ENCODE results near the gene C2CD3. TPM values are rescaled to one million over a fixed set of nuclear protein-coding genes. Genes with fewer than 3 reads are reported as not detected.

Gene C2CD3
- total and polyA plus RNA-seq, 9 of the 15 experiments (the other 6 are each of a cell fraction or from before 2014, with no cell fraction given), result 4.4 to 20.2 (median 15.4) TPM

DNA sequence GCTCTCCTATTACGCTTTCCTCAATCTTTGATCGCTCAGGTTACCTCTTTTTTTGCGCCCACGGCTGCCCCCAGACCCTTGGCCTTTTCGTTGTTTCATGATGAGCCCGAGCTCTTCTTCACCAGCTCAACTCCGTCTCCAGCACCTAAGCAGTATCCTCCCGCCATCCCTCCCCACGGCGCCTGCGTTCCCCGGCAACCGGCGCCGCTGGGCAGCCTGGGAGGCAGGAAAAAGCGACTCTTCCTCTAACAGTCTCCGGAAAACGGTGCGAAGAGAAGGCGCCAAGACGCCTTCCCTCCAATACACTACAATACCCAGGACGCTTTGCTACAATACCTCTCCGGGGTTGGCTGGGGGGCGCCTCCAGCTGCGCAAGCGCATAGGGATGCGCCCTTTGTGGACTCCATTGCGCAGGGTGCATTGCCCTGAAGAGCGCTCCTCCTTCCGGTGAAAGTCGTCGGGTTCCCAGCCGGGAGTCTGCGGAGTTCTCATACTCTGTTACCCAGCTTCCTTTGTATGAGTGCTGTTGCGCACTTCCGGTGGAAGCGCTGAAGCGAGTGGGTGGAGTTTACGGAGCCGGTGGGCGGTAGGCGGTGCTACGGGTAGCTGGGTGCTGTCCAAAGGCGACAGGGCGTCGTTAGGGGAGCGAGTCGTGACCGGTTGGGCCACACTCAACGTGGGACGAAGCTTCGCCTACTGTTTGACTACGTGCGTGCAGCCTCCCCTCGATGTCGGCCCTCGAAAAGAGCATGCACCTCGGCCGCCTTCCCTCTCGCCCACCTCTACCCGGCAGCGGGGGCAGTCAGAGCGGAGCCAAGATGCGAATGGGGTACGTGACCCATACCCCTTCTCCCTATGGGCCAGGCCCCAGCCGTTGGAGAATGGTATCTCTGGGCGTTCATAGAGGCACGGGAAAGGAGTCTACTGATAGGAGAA, at the start of gene C2CD3, which contains the start of gene PPME1 (continued):
- TF ChIP-seq, protein P1, sequence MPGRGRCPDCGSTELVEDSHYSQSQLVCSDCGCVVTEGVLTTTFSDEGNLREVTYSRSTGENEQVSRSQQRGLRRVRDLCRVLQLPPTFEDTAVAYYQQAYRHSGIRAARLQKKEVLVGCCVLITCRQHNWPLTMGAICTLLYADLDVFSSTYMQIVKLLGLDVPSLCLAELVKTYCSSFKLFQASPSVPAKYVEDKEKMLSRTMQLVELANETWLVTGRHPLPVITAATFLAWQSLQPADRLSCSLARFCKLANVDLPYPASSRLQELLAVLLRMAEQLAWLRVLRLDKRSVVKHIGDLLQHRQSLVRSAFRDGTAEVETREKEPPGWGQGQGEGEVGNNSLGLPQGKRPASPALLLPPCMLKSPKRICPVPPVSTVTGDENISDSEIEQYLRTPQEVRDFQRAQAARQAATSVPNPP (IDR thresholded peaks at IDR 0.05; ENCODE audit: borderline replicate concordance, insufficient read depth, insufficient read length), result no peak
- TF ChIP-seq, protein P2, sequence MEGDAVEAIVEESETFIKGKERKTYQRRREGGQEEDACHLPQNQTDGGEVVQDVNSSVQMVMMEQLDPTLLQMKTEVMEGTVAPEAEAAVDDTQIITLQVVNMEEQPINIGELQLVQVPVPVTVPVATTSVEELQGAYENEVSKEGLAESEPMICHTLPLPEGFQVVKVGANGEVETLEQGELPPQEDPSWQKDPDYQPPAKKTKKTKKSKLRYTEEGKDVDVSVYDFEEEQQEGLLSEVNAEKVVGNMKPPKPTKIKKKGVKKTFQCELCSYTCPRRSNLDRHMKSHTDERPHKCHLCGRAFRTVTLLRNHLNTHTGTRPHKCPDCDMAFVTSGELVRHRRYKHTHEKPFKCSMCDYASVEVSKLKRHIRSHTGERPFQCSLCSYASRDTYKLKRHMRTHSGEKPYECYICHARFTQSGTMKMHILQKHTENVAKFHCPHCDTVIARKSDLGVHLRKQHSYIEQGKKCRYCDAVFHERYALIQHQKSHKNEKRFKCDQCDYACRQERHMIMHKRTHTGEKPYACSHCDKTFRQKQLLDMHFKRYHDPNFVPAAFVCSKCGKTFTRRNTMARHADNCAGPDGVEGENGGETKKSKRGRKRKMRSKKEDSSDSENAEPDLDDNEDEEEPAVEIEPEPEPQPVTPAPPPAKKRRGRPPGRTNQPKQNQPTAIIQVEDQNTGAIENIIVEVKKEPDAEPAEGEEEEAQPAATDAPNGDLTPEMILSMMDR (IDR thresholded peaks at IDR 0.05 in 2 of 3, conservative IDR thresholded peaks at IDR 0.05 in 1 of 3; ENCODE audit: insufficient read depth in 2 of 3, low read depth in 1 of 3, low read length in 3 of 3), result peak; percentile 44 to 55 (median 53); a peak in 5 of 6 replicates
- TF ChIP-seq CHCHD3 (CRISPR knock-in tag; IDR thresholded peaks at IDR 0.05) (no peak), CBFA2T2 (conservative IDR thresholded peaks at IDR 0.05) (no peak), PCBP1 (IDR thresholded peaks at IDR 0.05; ENCODE audit: low read depth, low read length, poor library complexity, severe bottlenecking) (no peak), ZNF445 (CRISPR knock-in tag; IDR thresholded peaks at IDR 0.05; ENCODE audit: low read depth) (no peak), ZNF184 (CRISPR knock-in tag; IDR thresholded peaks at IDR 0.05) (no peak), STAT5B (CRISPR knock-in tag; IDR thresholded peaks at IDR 0.05) (no peak), EGR1 (conservative IDR thresholded peaks at IDR 0.05) (peak; percentile 96), ZNF551 (CRISPR knock-in tag; IDR thresholded peaks at IDR 0.05) (no peak), TCF3 (CRISPR knock-in tag; IDR thresholded peaks at IDR 0.05) (no peak)
- TF ChIP-seq, protein P3, sequence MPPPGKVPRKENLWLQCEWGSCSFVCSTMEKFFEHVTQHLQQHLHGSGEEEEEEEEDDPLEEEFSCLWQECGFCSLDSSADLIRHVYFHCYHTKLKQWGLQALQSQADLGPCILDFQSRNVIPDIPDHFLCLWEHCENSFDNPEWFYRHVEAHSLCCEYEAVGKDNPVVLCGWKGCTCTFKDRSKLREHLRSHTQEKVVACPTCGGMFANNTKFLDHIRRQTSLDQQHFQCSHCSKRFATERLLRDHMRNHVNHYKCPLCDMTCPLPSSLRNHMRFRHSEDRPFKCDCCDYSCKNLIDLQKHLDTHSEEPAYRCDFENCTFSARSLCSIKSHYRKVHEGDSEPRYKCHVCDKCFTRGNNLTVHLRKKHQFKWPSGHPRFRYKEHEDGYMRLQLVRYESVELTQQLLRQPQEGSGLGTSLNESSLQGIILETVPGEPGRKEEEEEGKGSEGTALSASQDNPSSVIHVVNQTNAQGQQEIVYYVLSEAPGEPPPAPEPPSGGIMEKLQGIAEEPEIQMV (tag; conservative IDR thresholded peaks at IDR 0.05; ENCODE audit: low read depth), result no peak
- TF ChIP-seq, protein P4, sequence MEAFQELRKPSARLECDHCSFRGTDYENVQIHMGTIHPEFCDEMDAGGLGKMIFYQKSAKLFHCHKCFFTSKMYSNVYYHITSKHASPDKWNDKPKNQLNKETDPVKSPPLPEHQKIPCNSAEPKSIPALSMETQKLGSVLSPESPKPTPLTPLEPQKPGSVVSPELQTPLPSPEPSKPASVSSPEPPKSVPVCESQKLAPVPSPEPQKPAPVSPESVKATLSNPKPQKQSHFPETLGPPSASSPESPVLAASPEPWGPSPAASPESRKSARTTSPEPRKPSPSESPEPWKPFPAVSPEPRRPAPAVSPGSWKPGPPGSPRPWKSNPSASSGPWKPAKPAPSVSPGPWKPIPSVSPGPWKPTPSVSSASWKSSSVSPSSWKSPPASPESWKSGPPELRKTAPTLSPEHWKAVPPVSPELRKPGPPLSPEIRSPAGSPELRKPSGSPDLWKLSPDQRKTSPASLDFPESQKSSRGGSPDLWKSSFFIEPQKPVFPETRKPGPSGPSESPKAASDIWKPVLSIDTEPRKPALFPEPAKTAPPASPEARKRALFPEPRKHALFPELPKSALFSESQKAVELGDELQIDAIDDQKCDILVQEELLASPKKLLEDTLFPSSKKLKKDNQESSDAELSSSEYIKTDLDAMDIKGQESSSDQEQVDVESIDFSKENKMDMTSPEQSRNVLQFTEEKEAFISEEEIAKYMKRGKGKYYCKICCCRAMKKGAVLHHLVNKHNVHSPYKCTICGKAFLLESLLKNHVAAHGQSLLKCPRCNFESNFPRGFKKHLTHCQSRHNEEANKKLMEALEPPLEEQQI (IDR thresholded peaks at IDR 0.05), result no peak
- TF ChIP-seq, protein P5, sequence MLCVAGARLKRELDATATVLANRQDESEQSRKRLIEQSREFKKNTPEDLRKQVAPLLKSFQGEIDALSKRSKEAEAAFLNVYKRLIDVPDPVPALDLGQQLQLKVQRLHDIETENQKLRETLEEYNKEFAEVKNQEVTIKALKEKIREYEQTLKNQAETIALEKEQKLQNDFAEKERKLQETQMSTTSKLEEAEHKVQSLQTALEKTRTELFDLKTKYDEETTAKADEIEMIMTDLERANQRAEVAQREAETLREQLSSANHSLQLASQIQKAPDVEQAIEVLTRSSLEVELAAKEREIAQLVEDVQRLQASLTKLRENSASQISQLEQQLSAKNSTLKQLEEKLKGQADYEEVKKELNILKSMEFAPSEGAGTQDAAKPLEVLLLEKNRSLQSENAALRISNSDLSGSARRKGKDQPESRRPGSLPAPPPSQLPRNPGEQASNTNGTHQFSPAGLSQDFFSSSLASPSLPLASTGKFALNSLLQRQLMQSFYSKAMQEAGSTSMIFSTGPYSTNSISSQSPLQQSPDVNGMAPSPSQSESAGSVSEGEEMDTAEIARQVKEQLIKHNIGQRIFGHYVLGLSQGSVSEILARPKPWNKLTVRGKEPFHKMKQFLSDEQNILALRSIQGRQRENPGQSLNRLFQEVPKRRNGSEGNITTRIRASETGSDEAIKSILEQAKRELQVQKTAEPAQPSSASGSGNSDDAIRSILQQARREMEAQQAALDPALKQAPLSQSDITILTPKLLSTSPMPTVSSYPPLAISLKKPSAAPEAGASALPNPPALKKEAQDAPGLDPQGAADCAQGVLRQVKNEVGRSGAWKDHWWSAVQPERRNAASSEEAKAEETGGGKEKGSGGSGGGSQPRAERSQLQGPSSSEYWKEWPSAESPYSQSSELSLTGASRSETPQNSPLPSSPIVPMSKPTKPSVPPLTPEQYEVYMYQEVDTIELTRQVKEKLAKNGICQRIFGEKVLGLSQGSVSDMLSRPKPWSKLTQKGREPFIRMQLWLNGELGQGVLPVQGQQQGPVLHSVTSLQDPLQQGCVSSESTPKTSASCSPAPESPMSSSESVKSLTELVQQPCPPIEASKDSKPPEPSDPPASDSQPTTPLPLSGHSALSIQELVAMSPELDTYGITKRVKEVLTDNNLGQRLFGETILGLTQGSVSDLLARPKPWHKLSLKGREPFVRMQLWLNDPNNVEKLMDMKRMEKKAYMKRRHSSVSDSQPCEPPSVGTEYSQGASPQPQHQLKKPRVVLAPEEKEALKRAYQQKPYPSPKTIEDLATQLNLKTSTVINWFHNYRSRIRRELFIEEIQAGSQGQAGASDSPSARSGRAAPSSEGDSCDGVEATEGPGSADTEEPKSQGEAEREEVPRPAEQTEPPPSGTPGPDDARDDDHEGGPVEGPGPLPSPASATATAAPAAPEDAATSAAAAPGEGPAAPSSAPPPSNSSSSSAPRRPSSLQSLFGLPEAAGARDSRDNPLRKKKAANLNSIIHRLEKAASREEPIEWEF (CRISPR knock-in tag; IDR thresholded peaks at IDR 0.05), result no peak
